ENCODE results near the gene ERMAP. TPM values are rescaled to one million over a fixed set of nuclear protein-coding genes. Genes with fewer than 3 reads are reported as not detected.

ERMAP gene
- polyA plus RNA-seq, 1 donor = 21.8 TPM

DNA sequence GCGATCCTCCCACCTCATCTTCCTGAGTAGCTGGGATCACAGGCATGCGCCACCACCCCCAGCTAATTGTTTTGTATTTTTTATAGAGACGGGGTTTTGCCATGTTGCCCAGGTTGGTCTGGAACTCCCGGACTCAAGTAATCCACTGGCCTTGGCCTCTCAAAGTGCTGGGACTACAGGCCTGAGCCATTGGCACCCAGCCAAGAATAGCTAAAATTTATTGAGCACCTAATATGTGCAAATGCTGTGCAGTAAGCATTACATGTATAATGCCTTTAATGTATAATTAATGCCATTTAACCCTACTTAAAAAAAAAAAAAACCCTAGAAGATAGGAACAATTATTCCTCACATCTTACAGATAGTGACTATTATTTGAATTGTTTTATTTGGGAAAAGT lies 72.3 kb downstream of the ERMAP start:
- no peaks in the 10 kb centered on the region for H3K36me3 ChIP-seq (ENCODE audit: control insufficient read depth, insufficient read depth, low read length)
- DNase-seq = no peak
- 87% methylated on average over 3 of the region's 4 CpGs for WGBS (ENCODE audit: insufficient coverage, low lambda C conversion rate)

DNA sequence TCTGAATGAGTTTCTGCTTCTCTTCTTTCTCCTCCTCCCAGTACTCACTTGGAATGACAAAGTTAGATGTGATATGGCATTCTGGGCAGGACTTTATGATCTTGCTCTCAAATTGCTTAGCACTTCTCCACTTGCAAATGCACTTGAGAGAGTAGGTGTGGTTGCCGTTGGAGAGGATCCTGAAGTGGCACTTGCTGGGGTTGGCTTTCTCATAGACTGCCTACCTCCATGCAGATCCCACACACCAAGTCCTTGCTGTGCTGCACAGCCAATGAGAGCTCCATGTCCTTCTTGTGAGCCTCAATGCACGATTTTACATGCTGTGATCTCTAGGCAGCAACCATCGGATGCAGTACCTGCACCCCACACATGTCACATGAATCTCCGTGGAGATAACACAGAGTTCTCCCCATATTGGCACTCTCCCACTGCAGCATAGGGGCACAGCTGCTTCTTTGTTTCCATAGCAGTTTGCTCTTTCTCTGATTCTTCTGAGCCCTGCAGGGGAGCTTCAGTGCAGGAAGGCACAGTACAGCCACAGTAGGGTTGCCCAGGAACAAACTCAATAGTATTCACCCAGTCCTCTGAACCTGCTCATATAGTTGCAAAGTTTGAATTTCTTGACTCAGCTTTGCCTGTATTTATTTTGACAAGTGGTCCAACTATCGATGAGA lies 74.7 kb downstream of the ERMAP start:
- no CpG with 5 or more reads among the region's 5 CpGs for WGBS (ENCODE audit: insufficient coverage, low lambda C conversion rate)
- no peak overlapping the region for H3K27ac ChIP-seq (ENCODE audit: low read length)
- no peak overlapping the region for H3K4me3 ChIP-seq (ENCODE audit: low read length)
- H3K4me1 ChIP-seq (ENCODE audit: control insufficient read depth, insufficient read depth, low read length) = no peaks in the 10 kb centered on the region
- no peak for DNase-seq
- peaks cover 4% of the 10 kb centered on the region for H3K27me3 ChIP-seq (ENCODE audit: control insufficient read depth, insufficient read depth, low read length)
- H3K36me3 ChIP-seq (ENCODE audit: control insufficient read depth, insufficient read depth, low read length) = no peaks in the 10 kb centered on the region
- H3K9me3 ChIP-seq (ENCODE audit: control insufficient read depth, low read depth, low read length) = peaks cover 8% of the 10 kb centered on the region

More for the DNA sequence above, 72.3 kb downstream of the ERMAP start:
- H3K4me3 ChIP-seq (ENCODE audit: low read length) = no peak overlapping the region
- no peaks in the 10 kb centered on the region for H3K4me1 ChIP-seq (ENCODE audit: control insufficient read depth, insufficient read depth, low read length)
- H3K27ac ChIP-seq (ENCODE audit: low read length) = no peak overlapping the region
- peaks cover 8% of the 10 kb centered on the region for H3K9me3 ChIP-seq (ENCODE audit: control insufficient read depth, low read depth, low read length)
- peaks cover 4% of the 10 kb centered on the region for H3K27me3 ChIP-seq (ENCODE audit: control insufficient read depth, insufficient read depth, low read length)

Other genes starting within 250 kb of the ERMAP start
- 54.5 TPM for gene PPIH, start 158.7 kb upstream of the ERMAP start, polyA plus RNA-seq
- gene YBX1, start 134.7 kb upstream of the ERMAP start, polyA plus RNA-seq = 563 TPM
- gene CLDN19, start 76.9 kb upstream of the ERMAP start, polyA plus RNA-seq = 1.5 TPM
- gene P3H1, start 50.1 kb upstream of the ERMAP start, polyA plus RNA-seq = 23.2 TPM
- 8.4 TPM for gene C1orf50, start 49.9 kb upstream of the ERMAP start, polyA plus RNA-seq
- 0.10 TPM for gene TMEM269, start 32.1 kb upstream of the ERMAP start, polyA plus RNA-seq
- gene SVBP, start 275 bp downstream of the ERMAP start, polyA plus RNA-seq = 39.1 TPM
- gene ZNF691, start 29.5 kb downstream of the ERMAP start, polyA plus RNA-seq = 11.8 TPM
- gene SLC2A1, start 141.7 kb downstream of the ERMAP start, polyA plus RNA-seq = 58.7 TPM